Common myeloid progenitor, CD34-positive (primary cell): ENCODE results near the gene PACSIN3.

ENCODE experiments used
- CTCF ChIA-PET: fragments of 350-600 bp; sonication (Branson Sonifier 250); formaldehyde crosslinking; loops from one replicate; lab custom pipeline; 2021; ENCODE audit warnings: antibody characterized with exemption; lab: Charles Lee
- POLR2A ChIA-PET: fragments of 350-600 bp; sonication (Branson Sonifier 250); formaldehyde crosslinking; loops from one replicate; lab custom pipeline; 2021; ENCODE audit warnings: antibody characterized with exemption; lab: Charles Lee
- DNase-seq, 3 donors: peaks; one replicate each; pipeline versions ENCODE4 v3.0.0 to v3.0.0-alpha.2; 2013
- H3K27ac ChIP-seq, 2 experiments: 1 replicate in 1 of 2; 2 replicates in 1 of 2; pipeline ENCODE4 v1.7.0; 2013; ENCODE audit warnings: inconsistent platforms in 2 of 2, low read length in 2 of 2, mild to moderate bottlenecking in 2 of 2, low read depth in 1 of 2, moderate library complexity in 1 of 2; ENCODE audit not compliant: severe bottlenecking in 2 of 2, insufficient read depth in 1 of 2, poor library complexity in 1 of 2
- H3K27me3 ChIP-seq, 5 experiments: replicated peaks in 2 of 5; 1 replicate in 3 of 5; 2 replicates in 2 of 5; pipeline versions ENCODE4 v1.6.1 to v1.7.0; 2013; ENCODE audit warnings: low read length in 4 of 5, mild to moderate bottlenecking in 2 of 5, moderate library complexity in 2 of 5, inconsistent platforms in 1 of 5; ENCODE audit not compliant: insufficient read depth in 5 of 5, control insufficient read depth in 4 of 5
- H3K36me3 ChIP-seq, 4 experiments: 1 replicate in 2 of 4; 2 replicates in 2 of 4; pipeline versions ENCODE4 v1.6.1 to v1.7.0; 2013; ENCODE audit warnings: low read length in 3 of 4, control low read depth in 1 of 4, mild to moderate bottlenecking in 1 of 4; ENCODE audit not compliant: control insufficient read depth in 4 of 4, insufficient read depth in 4 of 4
- H3K4me1 ChIP-seq, 4 experiments: 1 replicate in 3 of 4; 2 replicates in 1 of 4; pipeline versions ENCODE4 v1.6.1 to v1.7.1; 2013; ENCODE audit warnings: low read length in 3 of 4, mild to moderate bottlenecking in 3 of 4, control low read depth in 1 of 4, inconsistent platforms in 1 of 4, moderate library complexity in 1 of 4; ENCODE audit not compliant: control insufficient read depth in 4 of 4, insufficient read depth in 4 of 4; ENCODE audit errors: control extremely low read depth in 1 of 4
- H3K4me3 ChIP-seq, 7 experiments: 1 replicate in 4 of 7; 2 replicates in 3 of 7; pipeline versions ENCODE4 v1.5.1 to v1.7.0; 2013; ENCODE audit warnings: mild to moderate bottlenecking in 7 of 7, low read length in 6 of 7, moderate library complexity in 6 of 7, inconsistent platforms in 2 of 7, low read depth in 2 of 7, control low read depth in 1 of 7; ENCODE audit not compliant: insufficient read depth in 4 of 7, control insufficient read depth in 1 of 7; ENCODE audit errors: extremely low read depth in 1 of 7
- H3K9me3 ChIP-seq, 5 experiments: 1 replicate in 4 of 5; 2 replicates in 1 of 5; pipeline versions ENCODE4 v1.6.1 to v1.7.1; 2013; ENCODE audit warnings: low read length in 4 of 5, mild to moderate bottlenecking in 2 of 5, inconsistent platforms in 1 of 5, low read depth in 1 of 5, moderate library complexity in 1 of 5; ENCODE audit not compliant: control insufficient read depth in 4 of 5, insufficient read depth in 2 of 5; ENCODE audit errors: control extremely low read depth in 1 of 5
- WGBS: methylation state at CpG from one replicate; pipeline ENCODE4 v1.1.5; 2013; ENCODE audit not compliant: insufficient coverage; 5-methylcytosine and 5-hydroxymethylcytosine counted together

PACSIN3 gene

DNA sequence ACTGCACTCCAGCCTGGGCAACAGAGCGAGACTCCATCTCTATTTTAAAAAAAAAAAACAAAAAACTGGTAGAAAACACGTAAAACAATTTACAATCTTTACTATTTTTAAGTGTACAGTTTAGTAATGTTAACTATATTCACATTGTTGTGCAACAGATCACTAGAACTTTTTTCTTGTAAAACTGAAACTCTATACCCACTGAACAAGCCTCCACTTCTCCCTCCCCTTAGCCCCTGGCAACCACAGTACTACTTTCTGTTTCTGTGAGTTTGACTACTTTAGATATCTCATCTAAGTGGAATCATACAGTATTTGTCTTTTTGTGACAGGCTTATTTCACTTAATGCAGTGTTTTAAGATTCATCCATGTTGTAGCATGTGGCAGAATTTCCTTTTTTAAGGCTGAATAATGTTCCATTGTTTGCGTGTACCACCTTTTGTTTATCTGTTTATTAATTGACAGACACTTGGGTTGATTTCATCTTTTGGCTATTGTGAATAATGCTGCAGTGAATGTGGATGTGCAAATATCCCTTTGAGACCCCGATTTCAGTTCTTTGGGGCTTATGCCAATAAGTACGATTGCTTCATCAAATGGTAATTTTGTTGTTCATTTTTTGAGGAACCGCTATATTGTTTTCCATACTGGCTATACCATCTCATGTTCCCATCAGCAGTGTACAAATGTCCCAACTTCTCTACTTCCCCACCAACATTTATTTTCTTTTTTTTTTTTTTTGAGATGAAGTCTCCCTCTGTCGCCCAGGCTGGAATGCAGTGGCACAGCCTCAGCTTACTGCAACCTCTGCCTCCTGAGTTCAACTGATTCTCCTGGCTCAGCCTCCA is 39.5 kb upstream of the PACSIN3 start:
- H3K4me1 ChIP-seq = no peaks in the 10 kb centered on the region
- H3K4me3 ChIP-seq = no peak overlapping the region
- 96% methylated on average over 5 of the region's 7 CpGs for WGBS
- ChIA-PET POLR2A (no interaction called here), CTCF (interaction anchor here (0.6 kb wide), 1 partner anchor 550 kb away, joined by 3 read pairs; no protein-coding TSS in a partner anchor)
- DNase-seq = no peak
- no peaks in the 10 kb centered on the region for H3K27me3 ChIP-seq
- H3K36me3 ChIP-seq = peaks cover 0 to 46% (median 26%) of the 10 kb centered on the region in 4 experiments
- H3K27ac ChIP-seq = no peak overlapping the region
- no peaks in the 10 kb centered on the region for H3K9me3 ChIP-seq

DNA sequence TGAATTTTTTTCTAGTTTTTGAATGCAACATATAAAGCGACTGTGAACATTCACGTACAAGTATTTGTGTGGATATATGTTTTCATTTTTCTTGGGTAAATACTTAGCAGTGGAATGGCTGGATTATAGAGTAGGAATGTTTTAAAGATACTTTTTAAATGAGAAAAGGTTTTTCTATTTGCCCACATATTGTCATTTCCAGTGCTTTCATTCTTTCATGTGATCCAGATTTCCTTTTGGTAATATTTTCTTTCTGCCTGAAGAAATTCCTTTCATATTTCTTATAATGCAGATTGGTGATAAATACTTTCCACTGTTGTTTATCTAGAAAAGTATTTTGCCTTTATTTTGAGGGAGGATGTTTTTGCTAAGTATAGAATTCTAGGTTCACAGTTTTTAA is 36.5 kb upstream of the PACSIN3 start:
- Histone ChIP-seq H3K9me3 (no peaks in the 10 kb centered on the region), H3K36me3 (peaks cover 10 to 47% (median 33%) of the 10 kb centered on the region in 4 experiments), H3K4me3 (no peak overlapping the region), H3K27ac (no peak overlapping the region), H3K4me1 (peaks cover 0 to 6% (median 0%) of the 10 kb centered on the region in 4 experiments), H3K27me3 (no peaks in the 10 kb centered on the region)
- POLR2A ChIA-PET = no interaction called here
- DNase-seq = no peak
- CTCF ChIA-PET = interaction anchor here (3.6 to 6.5 kb wide), 2 partner anchors 11 to 44 kb away, joined by 14 to 41 read pairs; no protein-coding TSS in a partner anchor
- 100% methylated on average over 2 of the region's 2 CpGs for WGBS

DNA sequence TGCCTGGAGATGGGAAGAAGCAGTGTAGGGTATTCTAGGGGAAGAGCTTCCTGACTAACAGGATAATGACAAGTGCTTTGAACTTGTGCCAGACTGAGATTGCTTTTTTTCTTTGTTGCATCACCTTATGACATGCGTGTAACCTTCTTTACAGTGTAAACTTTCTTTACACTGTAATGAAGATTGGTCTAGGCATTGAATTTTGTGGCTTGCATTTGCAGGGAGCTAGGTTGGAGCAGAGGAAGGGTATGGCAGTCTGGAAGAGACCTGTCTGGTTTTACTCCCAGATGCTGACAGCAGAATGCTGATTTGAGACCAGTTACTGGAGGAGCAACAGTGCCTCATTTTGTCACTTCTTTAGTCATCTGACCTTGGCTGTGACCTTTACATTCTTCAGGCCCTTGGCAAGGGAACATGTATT is 34.2 kb upstream of the PACSIN3 start:
- Histone ChIP-seq H3K36me3 (peaks cover 10 to 40% (median 27%) of the 10 kb centered on the region in 4 experiments), H3K9me3 (no peaks in the 10 kb centered on the region), H3K4me3 (no peak overlapping the region), H3K4me1 (peaks cover 8 to 22% (median 14%) of the 10 kb centered on the region in 4 experiments), H3K27me3 (no peaks in the 10 kb centered on the region), H3K27ac (no peak overlapping the region)
- DNase-seq = no peak
- no CpG with 5 or more reads among the region's 1 CpG for WGBS
- ChIA-PET CTCF (interaction anchor here (0.6 to 6.5 kb wide), 5 partner anchors 14 to 128 kb away, joined by 3 to 41 read pairs (median 3); no protein-coding TSS in a partner anchor), POLR2A (no interaction called here)

DNA sequence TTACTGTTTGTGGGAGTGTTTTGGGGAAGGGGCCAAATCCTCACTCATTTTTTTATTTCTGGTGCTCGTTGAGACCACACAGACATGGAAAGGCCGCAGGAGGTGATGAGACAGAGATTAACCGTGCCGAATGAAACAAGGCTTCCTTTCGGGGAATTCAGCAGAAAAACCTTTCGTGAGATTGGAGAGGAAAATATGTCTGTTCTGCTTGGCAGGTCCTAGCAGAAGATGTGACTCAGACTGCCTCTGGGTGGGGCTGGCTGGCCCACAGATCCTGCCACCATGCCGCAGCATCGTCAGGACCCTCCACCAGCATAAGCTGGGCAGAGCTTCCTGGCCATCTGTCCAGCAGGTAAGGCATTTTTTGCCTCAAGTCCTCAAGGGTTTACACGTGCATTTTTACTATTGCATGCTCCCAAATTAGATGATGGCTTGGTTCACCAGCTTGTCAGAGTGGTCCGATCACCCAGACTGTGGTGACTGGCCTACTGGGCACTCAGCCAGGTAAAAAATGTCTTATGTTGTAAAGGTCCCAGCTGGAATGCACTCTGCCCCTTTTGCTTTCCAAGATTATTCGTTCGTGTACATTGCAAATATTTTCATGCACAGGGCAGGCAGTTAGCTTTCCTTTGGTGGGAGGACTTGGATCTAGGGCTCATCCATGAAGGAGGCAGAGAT is 30.0 kb upstream of the PACSIN3 start:
- Histone ChIP-seq H3K36me3 (peaks cover 10 to 28% (median 16%) of the 10 kb centered on the region in 4 experiments), H3K4me3 (peak overlapping the region; percentile 15 to 95 (median 90)), H3K9me3 (no peaks in the 10 kb centered on the region), H3K4me1 (peaks cover 10 to 27% (median 23%) of the 10 kb centered on the region in 4 experiments), H3K27me3 (no peaks in the 10 kb centered on the region), H3K27ac (peak overlapping the region in 1 of 2 experiments; percentile 87)
- WGBS = 5% methylated on average over 10 of the region's 12 CpGs
- ChIA-PET CTCF (interaction anchor here (1.0 to 6.5 kb wide), 9 partner anchors 12 to 43 kb away, joined by 3 to 41 read pairs (median 6); partner anchors contain the start of genes ACP2 and NR1H3), POLR2A (interaction anchor here (0.5 to 0.6 kb wide), 2 partner anchors 14 to 219 kb away, joined by 3 read pairs; no protein-coding TSS in a partner anchor)
- DNase-seq = peak; percentile 48 to 79 (median 70)

DNA sequence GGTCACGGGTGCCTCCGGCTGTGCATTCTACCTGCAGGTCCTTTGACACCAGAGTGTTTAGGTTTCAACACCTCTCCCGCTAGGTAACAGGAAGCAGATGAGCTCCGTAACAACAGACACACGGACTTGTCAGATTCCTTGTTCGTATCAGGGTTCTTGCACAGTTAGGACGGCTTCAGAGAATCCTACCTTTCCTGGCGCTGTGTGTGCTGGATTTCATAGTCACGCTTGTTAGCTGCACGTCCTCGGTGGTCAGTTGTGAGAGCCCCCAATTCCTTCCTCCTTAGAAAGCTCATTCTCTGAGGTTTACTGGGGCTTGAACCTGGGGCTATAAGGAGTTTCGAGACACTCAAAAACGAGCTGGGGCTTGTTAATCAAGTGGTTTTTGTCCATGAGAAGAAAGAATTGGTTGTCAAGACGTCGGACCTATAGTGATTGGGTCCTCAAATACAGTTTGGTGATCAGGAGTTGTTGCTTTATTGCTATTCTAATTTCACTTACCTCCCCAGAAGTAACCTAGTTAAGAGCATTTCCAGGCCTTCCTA is 29.2 kb upstream of the PACSIN3 start:
- Histone ChIP-seq H3K4me1 (peaks cover 10 to 27% (median 23%) of the 10 kb centered on the region in 4 experiments), H3K36me3 (peaks cover 9 to 24% (median 14%) of the 10 kb centered on the region in 4 experiments), H3K27me3 (no peaks in the 10 kb centered on the region), H3K27ac (peak overlapping the region; percentile 28 to 87), H3K9me3 (no peaks in the 10 kb centered on the region), H3K4me3 (peak overlapping the region; percentile 74 to 95 (median 90))
- DNase-seq = peak in 1 of 3 donors; percentile 4
- ChIA-PET CTCF (interaction anchor here (0.9 to 3.8 kb wide), 11 partner anchors 11 to 196 kb away, joined by 3 to 33 read pairs (median 5); partner anchors contain the start of genes ACP2 and NR1H3), POLR2A (interaction anchor here (1.9 kb wide), 1 partner anchor 33 kb away, joined by 9 read pairs; the partner anchor contains the start of gene ACP2)
- 2% methylated on average over 13 of the region's 15 CpGs for WGBS

DNA sequence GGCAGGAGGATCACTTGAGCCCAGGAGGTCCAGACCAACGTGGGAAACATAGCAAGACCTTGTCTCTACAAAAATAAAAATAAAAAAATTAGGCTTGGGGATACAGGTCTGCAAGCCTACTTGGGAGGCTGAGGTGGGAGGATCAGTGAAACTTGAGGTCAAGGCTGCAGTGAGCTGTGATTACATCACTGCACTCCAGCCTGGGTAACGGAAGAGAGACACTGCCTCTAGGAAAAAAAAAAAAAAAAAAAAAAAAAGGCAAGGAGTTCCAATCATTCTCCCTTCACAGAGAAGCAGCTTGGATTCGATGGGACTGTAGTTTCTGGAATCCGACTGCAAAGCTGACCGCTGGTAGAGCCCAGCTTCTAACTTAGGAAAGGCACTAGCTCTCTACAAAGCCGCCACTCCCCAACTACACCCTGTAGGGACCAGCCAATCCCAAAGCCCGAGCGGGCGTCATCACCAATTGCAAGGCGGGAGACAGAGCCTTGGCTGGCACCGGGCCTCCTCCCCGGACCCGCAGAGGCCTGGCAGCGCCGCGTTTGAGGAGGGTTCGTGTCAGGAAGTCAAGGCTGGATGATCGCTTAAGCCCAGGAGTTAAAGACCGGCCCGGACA is 27.8 kb upstream of the PACSIN3 start:
- H3K27me3 ChIP-seq = no peaks in the 10 kb centered on the region
- H3K27ac ChIP-seq = peak overlapping the region; percentile 79 to 87
- peaks cover 4 to 14% (median 8%) of the 10 kb centered on the region in 4 experiments for H3K36me3 ChIP-seq
- H3K4me1 ChIP-seq = peaks cover 10 to 27% (median 23%) of the 10 kb centered on the region in 4 experiments
- ChIA-PET POLR2A (interaction anchor here (0.7 to 1.9 kb wide), 2 partner anchors 34 to 50 kb away, joined by 3 to 9 read pairs; partner anchors contain the start of gene ACP2), CTCF (interaction anchor here (0.5 to 3.8 kb wide), 12 partner anchors 18 to 198 kb away, joined by 3 to 33 read pairs (median 4); partner anchors contain the start of genes ACP2 and NR1H3)
- WGBS = 2% methylated on average over 12 of the region's 20 CpGs
- no peaks in the 10 kb centered on the region for H3K9me3 ChIP-seq
- DNase-seq = peak; percentile 90 to 93 (median 91)
- H3K4me3 ChIP-seq = peak overlapping the region; percentile 70 to 95 (median 81)
